ENCODE results near the gene ARSA. TPM values are rescaled to one million over a fixed set of nuclear protein-coding genes. Genes with fewer than 3 reads are reported as not detected.
"Not testable (repeated sequence)": the region's sequence is repeated elsewhere in the genome, so short reads cannot be mapped to it uniquely, and the experiment has no call there.

Gene ARSA
- total RNA-seq, 4 donors from 2014 or later: 23.3 to 51.8 (median 30.4) TPM

GRCh38 chr22:50671641-50672040 is 43.7 kb upstream of the ARSA start:
- intact Hi-C loops (cut with DNase I; ENCODE audit: low total_unique reads): no loop called here
- DNase-seq (ENCODE audit: low spot score in 2 of 2): no peak
- no peak for TF ChIP-seq POLR2A (IDR thresholded peaks at IDR 0.05)
- no peak for TF ChIP-seq CTCF (IDR thresholded peaks at IDR 0.05)
- 51 to 54% methylated on average over 8 to 10 of the region's 11 CpGs for WGBS, 2 donors
- H3K4me3 ChIP-seq (ENCODE audit: low read depth, poor library complexity, severe bottlenecking): no peak overlapping the region

GRCh38 chr22:50670914-50671538 is 43.1 kb upstream of the ARSA start:
- no peak for TF ChIP-seq POLR2A (IDR thresholded peaks at IDR 0.05)
- no peak for TF ChIP-seq CTCF (IDR thresholded peaks at IDR 0.05)
- no peak overlapping the region for H3K4me3 ChIP-seq (ENCODE audit: low read depth, poor library complexity, severe bottlenecking)
- DNase-seq (ENCODE audit: low spot score in 2 of 2): no peak
- WGBS, 2 donors: 69 to 72% methylated on average over 10 of the region's 10 CpGs
- intact Hi-C loops (cut with DNase I; ENCODE audit: low total_unique reads): no loop called here

- WGBS, 2 donors: 52 to 59% methylated on average over 4 of the region's 4 CpGs
- no peak overlapping the region for H3K4me3 ChIP-seq (ENCODE audit: low read depth, poor library complexity, severe bottlenecking)
- no peak for DNase-seq (ENCODE audit: low spot score in 2 of 2)
- TF ChIP-seq POLR2A (IDR thresholded peaks at IDR 0.05) (no peak), CTCF (IDR thresholded peaks at IDR 0.05) (no peak)
- intact Hi-C loops (cut with DNase I; ENCODE audit: low total_unique reads): no loop called here
These were observed 42.6 kb upstream of the ARSA start for GRCh38 chr22:50670513-50670912.

GRCh38 chr22:50665738-50666137 is 37.8 kb upstream of the ARSA start:
- DNase-seq (ENCODE audit: low spot score in 2 of 2): no peak
- no peak for TF ChIP-seq CTCF (IDR thresholded peaks at IDR 0.05)
- no peak for TF ChIP-seq POLR2A (IDR thresholded peaks at IDR 0.05)
- no peak overlapping the region for H3K4me3 ChIP-seq (ENCODE audit: low read depth, poor library complexity, severe bottlenecking)
- WGBS, 2 donors: 76 to 79% methylated on average over 2 of the region's 2 CpGs
- intact Hi-C loops (cut with DNase I; ENCODE audit: low total_unique reads): no loop called here

GRCh38 chr22:50665212-50665611 is 37.3 kb upstream of the ARSA start:
- intact Hi-C loops (cut with DNase I; ENCODE audit: low total_unique reads): no loop called here
- WGBS, 2 donors: 93 to 94% methylated on average over 12 of the region's 12 CpGs
- no peak overlapping the region for H3K4me3 ChIP-seq (ENCODE audit: low read depth, poor library complexity, severe bottlenecking)
- TF ChIP-seq POLR2A (IDR thresholded peaks at IDR 0.05) (no peak), CTCF (IDR thresholded peaks at IDR 0.05) (no peak)
- no peak for DNase-seq (ENCODE audit: low spot score in 2 of 2)

- H3K4me3 ChIP-seq (ENCODE audit: low read depth, poor library complexity, severe bottlenecking): no peak overlapping the region
- intact Hi-C loops (cut with DNase I; ENCODE audit: low total_unique reads): no loop called here
- no peak for DNase-seq (ENCODE audit: low spot score in 2 of 2)
- TF ChIP-seq POLR2A (IDR thresholded peaks at IDR 0.05): no peak
- no peak for TF ChIP-seq CTCF (IDR thresholded peaks at IDR 0.05)
These were observed 32.4 kb upstream of the ARSA start for GRCh38 chr22:50660306-50660705.

GRCh38 chr22:50659711-50660110 is 31.8 kb upstream of the ARSA start:
- intact Hi-C loops (cut with DNase I; ENCODE audit: low total_unique reads); H3K4me3 ChIP-seq (ENCODE audit: low read depth, poor library complexity, severe bottlenecking); DNase-seq (ENCODE audit: low spot score in 2 of 2): not testable (repeated sequence)
- WGBS, 2 donors: 79 to 86% methylated on average over 7 of the region's 7 CpGs
